GM18502 (cell line): ENCODE data around the gene CSF3.

Experiments
- ATAC-seq: cut with Tn5 transposase; IDR thresholded peaks from one replicate; pipeline ENCODE4 v1.9.1; 2021; ENCODE audit warnings: mild to moderate bottlenecking; ENCODE audit not compliant: unreplicated experiment, poor library complexity

Gene CSF3

DNA sequence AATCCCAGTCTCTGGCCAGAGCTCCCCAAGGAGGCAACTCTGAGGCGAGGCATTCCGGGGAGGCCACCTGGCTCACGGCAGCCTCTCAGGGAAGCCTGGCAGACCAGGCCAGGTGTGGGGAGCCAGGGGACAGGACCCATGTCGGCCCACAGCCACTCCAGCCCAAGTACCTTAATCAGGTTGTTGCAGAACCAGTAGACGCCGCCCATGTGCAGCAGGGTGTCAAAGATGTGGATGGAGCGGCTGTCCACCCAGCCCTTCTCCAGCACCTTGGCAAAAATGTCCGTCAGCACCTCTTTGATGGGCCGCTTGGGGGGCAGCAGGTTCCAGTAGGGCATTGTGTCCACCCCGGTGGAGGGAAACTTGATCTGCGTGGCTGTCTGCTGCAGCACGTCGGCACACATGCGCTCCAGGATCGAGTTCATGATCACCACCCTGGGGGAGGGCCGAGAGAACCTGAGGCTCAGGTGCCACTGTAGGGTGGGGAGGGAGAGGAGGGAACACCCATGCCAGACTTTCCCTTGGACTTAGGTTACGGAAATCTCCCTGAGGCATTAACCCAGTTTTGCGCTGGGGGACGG lies 7.8 kb downstream of the CSF3 start:
- no peak for ATAC-seq

DNA sequence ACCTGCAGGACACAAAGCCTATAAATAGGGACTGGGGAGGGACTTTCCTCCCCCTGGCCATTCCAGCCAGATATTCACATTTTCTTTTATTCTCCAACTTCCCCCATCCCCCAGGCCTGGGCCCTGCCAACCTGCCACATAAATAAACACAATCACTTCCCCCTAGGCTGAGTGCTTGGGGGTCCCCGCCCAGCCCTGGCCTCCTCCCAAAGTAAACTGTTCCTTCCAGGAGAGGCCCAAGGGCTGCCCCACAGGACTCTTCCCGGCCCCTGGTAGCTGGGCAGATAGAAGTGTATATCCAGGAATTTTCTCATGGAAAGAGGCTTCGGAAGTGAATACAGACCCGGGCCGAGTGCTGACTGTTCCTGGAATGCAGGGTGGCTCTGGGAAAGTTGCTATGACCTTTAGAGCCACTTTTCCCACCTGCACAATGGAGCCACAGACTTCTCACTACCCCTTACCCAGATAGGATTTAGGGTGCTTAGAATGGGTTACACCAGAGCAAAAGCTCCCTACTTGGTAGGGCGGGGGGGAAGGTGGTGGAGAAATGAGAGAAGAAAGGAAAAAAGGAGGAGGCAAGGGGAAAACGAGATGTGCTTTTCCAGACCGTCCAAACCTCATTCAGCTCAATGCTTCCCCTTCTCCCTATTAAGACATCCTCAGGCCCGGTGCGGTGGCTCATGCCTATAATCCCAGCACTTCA lies 8.5 kb downstream of the CSF3 start:
- no peak for ATAC-seq

DNA sequence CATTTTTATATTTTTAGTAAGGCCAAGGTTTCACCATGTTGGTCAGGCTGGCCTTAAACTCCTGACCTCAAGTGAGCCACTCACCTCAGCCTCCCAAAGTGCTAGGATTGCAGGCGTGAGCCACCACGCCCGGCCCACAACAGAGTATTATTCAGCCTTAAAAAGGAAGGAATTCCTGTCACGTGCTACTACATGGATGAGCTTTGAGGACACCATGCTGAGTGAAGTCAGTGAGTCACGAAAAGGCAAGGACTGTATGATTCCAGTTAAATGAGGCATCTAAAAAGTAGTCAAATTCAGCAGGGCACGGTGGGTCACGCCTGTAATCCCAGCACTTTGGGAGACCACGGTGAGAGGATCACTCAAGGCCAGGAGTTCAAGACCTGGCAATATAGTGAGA lies 9.7 kb downstream of the CSF3 start:
- ATAC-seq, result no peak

DNA sequence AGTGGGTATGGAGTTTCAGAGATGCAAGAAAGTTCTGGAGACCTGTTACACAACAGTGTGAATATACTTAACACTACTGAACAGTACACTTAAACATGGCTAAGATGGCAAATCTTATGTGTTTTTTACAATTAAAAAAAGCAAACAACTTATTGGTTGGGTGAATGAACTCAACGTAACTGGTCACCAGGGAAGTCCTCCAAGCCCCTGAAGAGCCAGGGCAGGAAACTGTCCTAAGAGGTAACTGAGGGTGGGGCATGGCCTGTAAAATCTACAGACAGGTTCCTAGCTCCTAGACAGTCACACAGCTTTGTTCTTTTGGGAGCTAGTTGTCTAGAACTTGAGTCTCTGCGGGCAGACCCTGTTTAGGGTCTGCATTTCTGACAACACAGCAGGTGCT lies 10.3 kb downstream of the CSF3 start:
- no peak for ATAC-seq

DNA sequence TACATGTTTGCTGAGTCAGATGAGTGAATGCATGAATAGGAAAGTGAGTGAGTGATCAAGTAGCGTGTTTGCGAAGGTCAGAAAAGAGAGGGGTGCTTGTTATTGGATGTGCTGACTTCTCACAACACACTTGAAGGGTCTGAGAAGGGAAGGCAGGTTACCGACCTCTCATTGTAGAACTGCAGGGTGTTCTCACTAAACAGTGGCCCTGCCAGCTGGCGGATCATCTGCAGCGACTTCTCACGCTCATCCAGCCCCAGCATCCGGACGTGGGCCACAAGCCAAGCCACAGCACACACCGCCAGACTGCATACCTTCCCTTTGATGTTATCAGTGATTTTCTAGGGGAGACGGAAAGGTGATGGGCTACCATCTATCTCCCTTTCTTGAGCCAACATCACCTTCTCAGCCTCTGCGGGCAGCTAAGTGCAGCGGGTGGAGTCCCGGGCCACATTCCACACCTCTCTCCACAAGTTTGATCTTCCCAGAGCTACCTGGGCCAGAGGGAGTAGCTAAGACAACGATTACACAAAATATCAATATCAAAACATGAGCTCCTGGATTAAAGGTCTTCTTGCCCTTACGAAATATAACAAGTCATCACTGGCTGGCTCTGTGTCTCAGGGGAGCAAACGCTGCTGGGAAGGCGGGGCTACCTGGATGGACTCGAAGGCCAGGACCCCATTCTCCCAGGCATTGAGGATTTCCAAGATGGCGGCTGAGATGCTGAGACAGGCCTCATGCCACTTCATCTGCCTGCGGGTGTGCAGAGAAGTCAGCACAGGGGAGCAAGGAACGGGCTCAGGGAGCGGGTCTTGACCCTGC lies 11.0 kb downstream of the CSF3 start:
- no peak for ATAC-seq

DNA sequence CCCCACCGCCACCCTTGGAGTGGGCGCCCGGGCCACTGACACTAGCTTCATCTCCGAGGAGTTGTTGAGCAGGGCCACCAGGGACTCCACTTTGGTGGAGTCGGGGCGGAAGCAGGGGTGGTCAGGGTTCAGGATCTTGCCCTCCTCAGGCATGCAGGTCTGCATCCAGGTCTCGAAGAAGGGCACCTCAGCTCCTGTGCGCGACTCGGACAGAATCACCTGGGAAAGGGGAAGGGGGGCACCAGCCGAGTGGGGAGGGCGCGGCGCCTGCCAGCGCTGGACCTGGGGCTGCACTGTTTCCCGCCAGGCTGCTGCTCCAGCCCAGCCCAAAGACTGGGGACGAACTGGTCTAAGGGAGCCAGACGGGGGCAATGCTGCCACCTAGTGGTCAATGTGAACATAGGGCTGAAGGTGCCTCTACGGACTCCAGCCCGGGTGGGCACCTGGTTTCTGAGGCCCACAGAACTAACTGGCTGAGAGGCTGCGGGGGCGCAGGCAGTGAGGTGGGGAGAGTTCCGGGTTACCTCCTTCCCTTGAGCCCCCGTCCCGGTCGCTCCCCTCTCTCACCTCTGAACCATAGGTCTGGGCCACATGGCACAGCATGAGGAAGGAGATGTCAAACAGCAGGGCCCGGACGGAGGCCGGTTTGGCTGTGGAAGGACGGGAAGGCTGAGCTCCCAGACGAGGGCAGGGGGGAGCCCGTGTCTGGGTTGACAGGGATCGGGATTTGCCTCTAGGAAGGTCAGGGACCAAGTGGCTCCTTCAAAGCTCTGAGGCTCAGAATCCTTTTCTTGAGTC lies 11.8 kb downstream of the CSF3 start:
- ATAC-seq, result no peak

DNA sequence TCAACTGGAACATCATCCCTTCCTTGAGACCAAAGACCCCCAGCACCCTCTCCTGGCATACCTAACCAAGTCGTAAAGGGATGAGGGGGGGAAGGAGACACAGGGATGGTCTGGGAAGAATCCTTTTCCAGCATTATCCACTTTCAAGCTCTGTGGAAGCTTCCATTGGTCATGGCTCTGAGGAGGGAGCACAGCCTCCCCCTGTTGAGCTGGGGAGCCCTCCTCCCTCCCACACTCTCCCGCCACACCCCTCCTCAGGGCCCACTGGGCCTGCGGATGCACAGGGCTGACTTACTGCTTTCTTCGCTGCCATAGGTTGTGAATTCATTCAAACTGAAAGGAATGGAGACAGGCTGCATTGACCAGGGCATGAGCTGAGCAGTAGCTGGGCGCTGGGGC lies 12.4 kb downstream of the CSF3 start:
- no peak for ATAC-seq

DNA sequence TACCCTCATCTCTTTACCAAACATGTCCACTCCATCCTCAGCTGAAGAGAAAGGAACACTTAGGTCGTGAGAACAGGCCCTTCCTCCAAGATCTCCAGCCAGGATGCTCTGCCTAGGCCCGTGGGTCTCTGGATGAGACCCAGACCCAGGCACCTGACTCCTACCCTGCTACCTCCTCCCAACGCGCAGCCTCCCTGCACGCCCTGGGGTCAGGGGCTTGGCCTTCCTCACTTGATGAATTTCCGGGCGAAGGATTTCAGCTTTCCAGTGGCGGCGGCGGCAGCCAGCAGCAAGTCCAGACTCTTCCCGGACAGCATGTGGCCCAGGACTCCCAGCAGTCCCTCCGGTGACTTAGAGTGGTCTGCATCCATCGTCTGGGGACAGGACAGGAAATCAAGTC lies 13.4 kb downstream of the CSF3 start:
- ATAC-seq, result no peak

DNA sequence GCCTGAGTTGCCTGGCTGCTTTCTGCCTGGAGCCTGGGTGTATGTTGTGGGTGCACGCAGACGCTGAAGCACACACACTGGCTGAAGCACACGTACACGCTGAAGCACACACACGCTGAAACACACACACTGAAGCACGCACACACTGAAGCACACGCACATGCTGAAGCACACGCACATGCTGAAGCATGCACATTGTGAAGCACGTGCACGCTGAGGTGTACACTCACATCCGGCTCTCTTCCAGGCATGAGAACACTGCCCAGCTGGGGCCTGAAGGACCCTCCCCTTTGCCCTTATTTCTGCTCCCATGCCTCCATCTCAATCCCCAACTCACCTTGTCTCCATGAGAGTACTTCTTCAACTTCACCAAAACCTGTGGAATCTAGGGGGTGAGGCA lies 16.5 kb downstream of the CSF3 start:
- ATAC-seq, result no peak

DNA sequence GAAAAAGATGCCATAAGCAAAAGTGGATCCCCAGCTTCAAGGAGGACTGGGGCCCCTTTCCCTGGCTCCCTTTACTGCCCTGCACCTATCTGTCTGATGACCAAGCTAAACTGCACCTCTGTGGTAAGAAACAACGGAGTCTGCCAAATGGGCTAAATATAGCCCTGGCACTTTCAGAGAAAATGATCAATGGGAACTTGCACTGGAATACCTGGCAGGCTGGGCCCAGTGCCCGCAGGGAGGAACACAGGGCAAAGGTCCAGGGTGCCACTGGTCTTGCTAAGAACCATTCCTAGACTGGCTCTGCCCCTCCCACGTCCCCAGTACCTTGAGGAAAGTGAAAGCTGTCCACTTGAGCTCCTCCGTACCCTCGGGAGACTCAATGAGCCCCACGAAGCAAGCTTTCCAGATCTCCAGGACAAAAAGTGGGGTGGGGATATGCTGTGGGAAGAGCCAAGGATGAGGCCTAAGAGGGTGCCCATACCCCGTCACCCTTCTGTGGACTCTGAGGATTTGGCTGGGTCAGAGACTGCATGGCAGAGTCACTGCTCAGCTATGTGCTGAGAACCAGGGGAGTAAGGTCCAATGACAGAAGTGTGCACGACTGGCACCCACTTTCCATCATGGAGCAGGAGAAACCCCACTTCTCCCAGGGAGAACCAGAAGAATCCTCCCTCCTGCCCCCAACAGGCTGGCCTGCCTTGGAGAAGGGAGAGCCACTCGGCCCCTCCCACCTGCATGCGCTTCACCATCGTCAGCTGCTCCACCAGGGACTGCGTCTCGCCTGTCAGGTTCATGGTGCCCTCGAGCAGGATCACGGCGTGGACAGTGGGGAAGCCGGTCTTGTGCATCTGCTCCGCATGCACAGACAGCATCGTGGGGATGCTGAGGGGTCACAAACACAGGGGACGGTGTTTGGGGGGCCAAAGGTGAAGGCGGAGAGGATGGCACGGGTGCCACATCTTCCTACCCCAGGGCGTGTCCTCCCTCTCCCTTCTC lies 17.4 kb downstream of the CSF3 start:
- no peak for ATAC-seq

DNA sequence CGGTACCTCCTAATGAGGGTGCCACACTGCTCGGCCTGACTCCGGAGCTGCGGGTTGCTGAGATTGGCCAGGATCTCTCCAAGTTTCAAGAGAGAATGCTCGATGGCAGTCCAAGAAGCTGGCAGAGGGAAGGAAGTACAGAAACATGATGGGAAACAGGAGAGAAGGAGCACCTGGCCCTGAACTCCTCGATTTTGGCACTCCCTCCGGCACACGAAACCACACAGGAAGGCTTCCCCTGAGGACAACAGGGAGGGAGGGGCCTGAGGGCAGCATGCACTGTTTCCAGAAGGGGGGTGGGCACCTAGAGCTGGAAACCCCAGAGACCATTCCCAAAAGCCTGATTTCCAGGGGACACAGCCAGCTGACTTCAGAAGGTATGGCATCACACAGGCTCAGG lies 18.1 kb downstream of the CSF3 start:
- ATAC-seq, result no peak

DNA sequence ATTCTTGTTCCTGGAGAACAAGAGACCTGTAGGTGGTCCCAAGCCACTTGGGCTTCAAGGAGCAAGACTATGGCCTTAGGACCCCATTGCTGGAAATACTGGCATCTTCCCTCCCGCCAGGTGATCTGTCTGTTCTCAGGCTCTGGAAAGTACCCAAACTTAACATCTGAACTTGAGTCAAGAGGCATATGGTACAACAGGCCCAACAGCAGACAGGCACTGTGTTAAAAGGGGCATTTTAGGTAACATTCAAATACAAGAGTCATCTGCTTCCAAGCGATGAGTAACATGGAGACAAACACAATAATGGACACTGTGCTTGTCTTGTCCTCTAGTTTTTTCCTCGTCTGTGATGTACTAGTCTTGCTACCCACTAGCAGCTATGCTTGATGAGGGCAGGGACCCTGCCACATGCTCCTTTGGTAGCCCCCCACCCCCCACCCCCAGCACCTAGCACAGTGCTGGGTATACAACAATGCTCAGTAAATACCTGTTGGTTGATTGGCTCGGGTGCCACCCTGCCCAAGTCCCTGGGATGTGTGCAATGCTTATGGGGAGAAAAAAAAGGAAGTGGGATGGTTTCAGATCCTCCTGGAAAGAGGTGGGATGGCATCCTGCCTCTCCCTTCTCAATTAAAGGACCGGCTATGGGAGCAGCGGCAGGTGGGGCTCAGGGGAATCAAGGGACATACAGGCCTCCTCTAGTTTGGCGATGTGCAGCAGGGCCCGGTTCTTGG lies 19.4 kb downstream of the CSF3 start:
- no peak for ATAC-seq

DNA sequence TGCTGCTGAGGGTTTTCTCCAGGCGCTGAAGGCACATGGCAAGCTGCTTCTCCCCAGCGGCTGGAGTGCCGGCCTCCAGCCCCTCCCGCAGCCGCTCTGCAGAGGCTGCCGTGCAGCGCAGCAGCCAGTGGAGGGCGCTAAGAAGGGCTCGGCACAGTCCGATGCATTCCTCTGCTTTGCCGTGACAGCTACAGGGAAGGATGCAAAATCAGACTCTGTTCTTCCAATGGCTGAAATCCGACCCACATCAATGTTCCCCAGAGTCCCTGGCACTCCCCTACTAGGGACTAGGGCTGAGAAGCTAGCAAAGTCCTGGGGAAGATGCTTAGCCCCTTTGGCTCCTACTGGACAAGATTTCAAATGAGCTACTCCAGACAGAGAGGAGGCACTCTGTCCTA lies 19.9 kb downstream of the CSF3 start:
- no peak for ATAC-seq

DNA sequence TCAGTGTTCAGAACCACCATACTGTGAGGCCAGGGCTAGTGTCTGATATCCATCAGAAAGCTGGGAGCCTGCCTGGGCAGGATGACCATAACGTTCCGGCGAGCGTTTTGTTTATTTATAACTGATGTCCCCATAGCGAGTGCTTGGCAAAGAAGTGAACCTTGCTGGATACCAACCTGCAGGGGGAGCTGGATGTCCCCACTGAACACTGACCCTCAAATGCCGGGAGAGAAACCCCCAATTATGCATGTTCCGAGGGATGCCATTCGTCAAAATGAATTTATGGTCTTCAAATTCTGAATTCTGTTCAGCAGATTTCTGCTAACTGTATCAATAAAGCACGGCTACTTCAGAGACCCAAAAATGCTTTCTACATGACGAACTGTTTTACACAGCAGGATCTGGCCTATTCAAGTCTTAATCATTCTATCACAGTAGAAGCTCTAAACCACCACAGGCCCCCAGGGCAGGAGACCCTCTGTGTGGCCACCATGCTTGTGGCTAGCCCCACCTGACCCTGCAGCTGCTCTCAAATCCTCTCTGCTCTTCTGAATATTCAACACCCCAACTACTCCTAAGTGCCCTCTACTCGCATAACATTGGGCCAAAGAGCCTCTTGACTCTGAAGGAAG lies 23.8 kb downstream of the CSF3 start:
- no peak for ATAC-seq

DNA sequence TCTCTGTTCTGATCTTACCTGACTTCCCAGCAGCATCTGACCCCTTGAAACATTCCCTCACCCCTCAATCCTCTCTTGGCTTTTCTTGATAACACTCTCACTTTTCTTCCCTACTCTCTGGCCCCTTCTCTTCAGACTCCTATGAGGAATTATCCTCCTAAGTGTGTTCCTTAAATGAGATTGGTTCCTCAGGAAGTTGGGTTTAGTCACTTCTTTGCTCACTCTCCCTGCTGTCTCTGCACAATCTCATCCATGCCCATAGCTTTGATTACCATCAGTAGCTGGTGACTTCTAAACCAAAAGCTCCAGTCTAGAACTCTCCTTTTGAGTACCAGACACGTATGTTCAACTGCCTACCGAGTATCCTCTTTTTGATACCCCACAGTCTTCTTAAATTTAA lies 26.0 kb downstream of the CSF3 start:
- no peak for ATAC-seq

DNA sequence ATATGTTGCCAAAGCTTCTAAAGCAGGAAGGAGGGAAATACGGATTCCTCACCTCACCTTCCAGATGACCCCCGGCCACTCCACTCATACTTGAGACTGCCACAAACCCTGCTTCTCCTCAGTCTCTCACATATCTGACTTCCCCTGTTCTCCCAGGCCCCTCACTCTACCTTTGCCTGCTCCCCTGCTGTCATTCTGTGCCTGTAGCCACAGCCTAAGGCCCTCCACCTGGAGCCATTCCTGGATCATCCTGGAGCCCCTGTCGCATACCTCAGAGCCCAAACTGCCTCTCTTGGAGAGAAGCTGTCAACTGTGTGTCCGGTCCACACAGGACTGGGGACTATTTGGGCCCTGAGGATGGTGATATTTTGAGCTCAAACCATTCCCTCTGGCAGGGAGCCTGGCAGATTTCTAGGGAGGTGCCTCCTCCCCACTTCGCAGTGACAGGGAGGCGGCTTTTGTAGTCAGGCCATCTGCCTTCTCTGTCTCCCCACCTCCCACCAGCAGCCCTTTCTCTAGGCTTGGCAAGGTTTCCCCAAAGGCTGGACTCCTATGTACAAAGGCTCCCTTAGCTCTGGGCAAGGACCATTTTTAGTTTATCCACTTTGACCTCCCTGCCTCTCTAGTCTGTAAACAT lies 41.3 kb downstream of the CSF3 start:
- ATAC-seq, result no peak

DNA sequence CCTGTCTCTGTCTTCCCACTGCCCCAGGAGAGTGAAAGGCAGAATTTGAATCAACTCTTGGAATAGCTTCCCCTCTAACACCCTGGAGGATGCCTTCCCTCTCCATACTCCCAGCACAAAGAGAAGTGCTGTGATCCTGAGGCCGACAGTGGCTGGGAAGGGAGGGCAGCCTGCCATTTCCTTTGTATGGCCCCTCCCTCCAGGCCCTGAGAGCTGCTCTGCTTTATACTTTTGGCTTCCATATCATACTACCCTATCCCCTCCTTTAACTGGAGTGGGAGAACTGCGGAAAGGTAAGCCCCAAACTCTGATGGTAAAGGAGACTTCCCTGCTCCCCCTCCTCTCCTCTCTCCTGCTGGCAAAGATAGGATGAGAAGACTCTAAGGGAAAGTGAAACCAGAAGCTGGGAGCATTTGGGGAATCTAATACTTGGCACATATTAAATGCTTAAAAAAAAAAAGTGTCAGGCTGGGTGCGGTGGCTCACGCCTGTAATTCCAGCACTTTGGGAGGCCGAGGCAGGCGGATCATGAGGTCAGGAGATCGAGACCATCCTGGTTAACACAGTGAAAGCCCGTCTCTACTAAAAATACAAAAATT lies 43.0 kb downstream of the CSF3 start:
- no peak for ATAC-seq

DNA sequence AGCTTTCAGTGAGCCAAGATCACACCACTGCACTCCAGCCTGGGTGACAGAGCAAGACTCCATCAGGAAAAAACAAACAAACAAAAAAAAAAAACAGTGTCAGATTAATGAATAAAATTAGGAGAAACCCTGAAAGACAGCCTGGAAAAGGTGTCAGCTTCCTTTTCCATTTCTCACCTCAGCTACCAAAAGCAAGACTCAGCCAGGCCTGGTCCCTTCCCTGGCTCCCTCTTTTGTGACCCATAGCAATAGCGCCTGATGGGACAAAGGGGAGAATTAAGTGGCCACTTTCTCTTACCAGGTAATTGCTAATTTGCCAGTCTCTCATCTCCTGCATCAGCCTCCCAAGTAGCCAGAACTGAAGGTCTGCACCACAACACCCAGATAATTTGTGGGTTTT lies 43.6 kb downstream of the CSF3 start:
- no peak for ATAC-seq
